GM12878 (cell line): ENCODE measurements around the gene AHCY. TPM values are rescaled to one million over a fixed set of nuclear protein-coding genes. Genes with fewer than 3 reads are reported as not detected.

Experiments used
- ATAC-seq: fragments of 200-7000 bp; cut with Tn5 transposase; 3 replicates; pipeline ENCODE4 v1.9.1; 2020; ENCODE audit warnings: mild to moderate bottlenecking, moderate library complexity
- BruUV-seq: library from RNA; stranded (reverse); fragments of 400-500 nt; replicated peaks from 2 replicates; lab custom pipeline; 2021; lab: Mats Ljungman, UMichigan
- CTCF ChIA-PET: fragments of 300-600 bp; sonication (Branson Sonifier 250); formaldehyde crosslinking; extraction: SDS; loops from one replicate; lab custom pipeline; 2021; ENCODE audit warnings: inconsistent platforms; lab: Yijun Ruan, JAX
- POLR2A ChIA-PET: fragments of 350-600 bp; formaldehyde crosslinking; extraction: SDS; loops from one replicate; lab custom pipeline; 2021; ENCODE audit warnings: inconsistent platforms; lab: Charles Lee
- RAD21 ChIA-PET: fragments of 300-600 bp; sonication (Branson Sonifier 250); formaldehyde crosslinking; loops from one replicate; lab custom pipeline; 2023; ENCODE audit warnings: antibody characterized with exemption; ENCODE audit not compliant: unreplicated experiment; lab: Charles Lee
- SMC1A ChIA-PET: fragments of 300-600 bp; sonication (Branson Sonifier 250); formaldehyde crosslinking; loops from one replicate; lab custom pipeline; 2023; ENCODE audit not compliant: unreplicated experiment, uncharacterized antibody; lab: Charles Lee
- DNase-seq: peaks from one replicate; pipeline ENCODE4 v3.0.0-alpha.2; 2011; ENCODE audit warnings: low read depth, low spot score
- FAIRE-seq: peaks from 3 replicates; lab custom pipeline; 2011; peaks lifted over from hg19 to GRCh38; lab: Jason Lieb, UNC
- H2AFZ ChIP-seq: 2 replicates; pipeline ENCODE4 v1.6.0; 2011; ENCODE audit warnings: low read depth, low read length, control low read depth; ENCODE audit not compliant: control insufficient read depth
- H3K27ac ChIP-seq: 2 replicates; pipeline ENCODE4 v1.5.1; 2011; ENCODE audit warnings: control low read depth; ENCODE audit not compliant: control insufficient read depth, insufficient read depth
- H3K27me3 ChIP-seq, 2 experiments: replicated peaks in 1 of 2; 2 replicates each; pipeline versions ENCODE4 v1.6.0 to v1.6.1; 2011; ENCODE audit warnings: low read length in 1 of 2; ENCODE audit not compliant: control insufficient read depth in 2 of 2, insufficient read depth in 2 of 2
- H3K36me3 ChIP-seq, 2 experiments: 2 replicates each; pipeline ENCODE4 v1.5.1; 2011; ENCODE audit warnings: low read length in 1 of 2; ENCODE audit not compliant: control insufficient read depth in 2 of 2, insufficient read depth in 2 of 2
- H3K4me1 ChIP-seq: 2 replicates; pipeline ENCODE4 v1.6.1; 2011; ENCODE audit warnings: mild to moderate bottlenecking, low read length, moderate library complexity, mixed read lengths; ENCODE audit not compliant: control insufficient read depth, insufficient read depth
- H3K4me2 ChIP-seq: 2 replicates; pipeline ENCODE4 v1.6.0; 2011; ENCODE audit warnings: control low read depth; ENCODE audit not compliant: control insufficient read depth, insufficient read depth
- H3K4me3 ChIP-seq: fragments of 200-600 bp; sonication (generic); 2 replicates; pipeline ENCODE4 v1.5.1; 2016
- H3K79me2 ChIP-seq: 2 replicates; pipeline ENCODE4 v1.6.0; 2011; ENCODE audit warnings: low read length; ENCODE audit not compliant: control insufficient read depth, insufficient read depth
- H3K9ac ChIP-seq: 2 replicates; pipeline ENCODE4 v1.8.0; 2011; ENCODE audit warnings: low read length, control low read depth, mixed read lengths; ENCODE audit not compliant: control insufficient read depth, insufficient read depth
- H3K9me3 ChIP-seq: replicated peaks from 3 replicates; pipeline ENCODE4 v1.5.1; 2011; ENCODE audit warnings: mild to moderate bottlenecking, low read length; ENCODE audit not compliant: control insufficient read depth, insufficient read depth
- H4K20me1 ChIP-seq: 2 replicates; pipeline ENCODE4 v1.6.0; 2011; ENCODE audit not compliant: control insufficient read depth, insufficient read depth
- BHLHE40 ChIP-seq, 2 experiments: fragments of 450-650 bp in 1 of 2; IDR thresholded peaks; 2 replicates each; pipeline ENCODE4 v1.6.1; 2011 to 2017; ENCODE audit warnings: low read depth in 2 of 2, borderline replicate concordance in 1 of 2, improper control_type of control experiment in 1 of 2, low read length in 1 of 2, mild to moderate bottlenecking in 1 of 2
- CBX5 ChIP-seq: sonication (generic); IDR thresholded peaks from 2 replicates; pipeline ENCODE4 v1.6.1; 2016; ENCODE audit warnings: low read depth, moderate library complexity, mild to moderate bottlenecking, inconsistent platforms
- CHD2 ChIP-seq: IDR thresholded peaks from 2 replicates; pipeline ENCODE4 v1.6.1; 2011; ENCODE audit warnings: low read depth, low read length, improper control_type of control experiment, borderline replicate concordance
- EZH2 ChIP-seq: IDR thresholded peaks from 2 replicates; pipeline ENCODE4 v1.6.1; 2012; ENCODE audit warnings: low read depth, mild to moderate bottlenecking, control low read depth, inconsistent platforms, low read length, borderline replicate concordance; ENCODE audit not compliant: control insufficient read depth
- LARP7 ChIP-seq: fragments of 450-650 bp; IDR thresholded peaks from 2 replicates; pipeline ENCODE4 v1.6.1; 2017; ENCODE audit warnings: mild to moderate bottlenecking
- RAD51 ChIP-seq: fragments of 450-650 bp; IDR thresholded peaks from 2 replicates; pipeline ENCODE4 v1.6.1; 2016; ENCODE audit warnings: moderate library complexity, mild to moderate bottlenecking, inconsistent platforms
- RUNX3 ChIP-seq: IDR thresholded peaks from 2 replicates; pipeline ENCODE4 v1.6.1; 2012; ENCODE audit warnings: low read length, inconsistent platforms
- SMARCA5 ChIP-seq: fragments of 450-650 bp; IDR thresholded peaks from 2 replicates; pipeline ENCODE4 v1.6.1; 2017; ENCODE audit warnings: mild to moderate bottlenecking
- ZNF207 ChIP-seq: fragments of 450-650 bp; IDR thresholded peaks from 2 replicates; pipeline ENCODE4 v1.6.1; 2014; ENCODE audit warnings: antibody characterized with exemption, mild to moderate bottlenecking, borderline replicate concordance
- WGBS: methylation state at CpG from one replicate; pipeline ENCODE4 v1.1.6; 2016; ENCODE audit warnings: low lambda C conversion rate; ENCODE audit not compliant: insufficient replicate concordance, insufficient coverage; ENCODE audit errors: missing lambda C conversion rate; 5-methylcytosine and 5-hydroxymethylcytosine counted together
- in situ Hi-C: fragments of 300-500 bp; cut with MboI; formaldehyde crosslinking; loops from 9 replicates; pipeline ENCODE4 v1.14.3; 2018; ENCODE audit warnings: mixed read lengths
- intact Hi-C: fragments of 100-400 bp; cut with micrococcal nuclease; formaldehyde crosslinking; loops from one replicate; pipeline ENCODE4 v1.14.2; 2022; ENCODE audit not compliant: unreplicated experiment
- polyA plus RNA-seq, 11 experiments: library from polyadenylated mRNA; depleted of rRNA in 4 of 11; unstranded in 6 of 11; stranded (reverse) in 5 of 11; fragments of >200 nt; fragmentation: Nextera tagmentation in 4 of 11; fragmentation: Illumina TruSeq in 1 of 11; extraction: Ambion mirVana in 4 of 11; extraction: Trizol in 1 of 11; gene quantifications; 1 replicate in 1 of 11; 2 replicates in 10 of 11; pipeline versions ENCODE4 v1.2.1 to v1.2.3, GENCODE V29; 2011 to 2016; ENCODE audit warnings: inconsistent platforms in 2 of 11, missing spikeins in 2 of 11, low read depth in 1 of 11
- total RNA-seq, 4 experiments: library from RNA; depleted of rRNA in 3 of 4; stranded (reverse); fragments of >200 nt in 3 of 4; fragmentation: Illumina TruSeq in 1 of 4; extraction: Trizol in 1 of 4; gene quantifications; 2 replicates each; pipeline versions ENCODE4 v1.2.1 to v1.2.3, GENCODE V29; 2013 to 2021
- TF ChIP-seq, protein P1 (sequence below): fragments of 450-650 bp; IDR thresholded peaks from 2 replicates; pipeline ENCODE4 v1.6.1; 2016; ENCODE audit warnings: mild to moderate bottlenecking

AHCY gene
- total and polyA plus RNA-seq, 10 of the 15 experiments (the other 5 are each of a cell fraction or from before 2014, with no cell fraction given), result 84.9 to 223 (median 181) TPM

DNA sequence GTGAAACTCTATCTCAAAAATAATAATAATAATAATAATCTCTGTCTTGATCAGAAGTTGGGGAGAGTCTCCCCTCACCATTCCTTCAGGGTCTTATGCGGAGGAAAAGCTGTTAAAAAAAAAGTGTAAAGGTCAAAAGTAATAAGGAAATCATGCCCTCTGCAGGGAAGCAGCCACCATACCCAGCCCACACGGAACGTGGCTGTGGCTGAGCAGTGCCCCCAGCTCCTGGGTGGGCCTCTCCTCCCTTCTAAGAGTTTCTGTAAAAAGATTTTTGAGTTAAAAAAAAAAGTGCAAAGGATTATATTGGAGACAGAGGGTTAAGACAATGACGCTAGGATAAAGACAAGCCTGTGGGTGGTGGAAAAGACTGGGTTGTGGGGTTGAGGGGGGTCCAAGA, 30.6 kb upstream of the AHCY start:
- FAIRE-seq (no peak), ATAC-seq (no peak), DNase-seq (no peak)
- Histone ChIP-seq H3K27me3 (no peaks in the 10 kb centered on the region), H3K4me1 (peaks cover 6% of the 10 kb centered on the region), H4K20me1 (no peaks in the 10 kb centered on the region), H3K4me3 (no peak overlapping the region), H3K79me2 (no peaks in the 10 kb centered on the region), H3K36me3 (no peaks in the 10 kb centered on the region), H3K9me3 (no peaks in the 10 kb centered on the region), H2AFZ (no peak overlapping the region), H3K9ac (no peak overlapping the region), H3K27ac (no peak overlapping the region), H3K4me2 (no peak overlapping the region)
- 84% methylated on average over 4 of the region's 4 CpGs for WGBS
- intact Hi-C loops, result no loop called here
- ChIA-PET POLR2A (no interaction called here), CTCF (interaction anchor here (0.7 to 7.7 kb wide), 2 partner anchors 10 to 20 kb away, joined by 4 to 54 read pairs; no protein-coding TSS in a partner anchor), RAD21 (interaction anchor here (1.0 to 2.6 kb wide), 2 partner anchors 21 to 32 kb away, joined by 3 to 17 read pairs; no protein-coding TSS in a partner anchor), SMC1A (interaction anchor here (0.9 to 1.7 kb wide), 2 partner anchors 21 to 104 kb away, joined by 3 to 6 read pairs; no protein-coding TSS in a partner anchor)
- in situ Hi-C loops, result no loop called here
- TF ChIP-seq ZNF207 (no peak), RUNX3 (no peak), RAD51 (no peak), EZH2 (no peak), LARP7 (no peak), CBX5 (no peak), BHLHE40 (IDR thresholded peaks at IDR 0.05; ENCODE audit: borderline replicate concordance in 1 of 2, low read depth in 2 of 2, low read length in 1 of 2) (no peak), CHD2 (no peak), SMARCA5 (no peak)
- TF ChIP-seq, protein P1, sequence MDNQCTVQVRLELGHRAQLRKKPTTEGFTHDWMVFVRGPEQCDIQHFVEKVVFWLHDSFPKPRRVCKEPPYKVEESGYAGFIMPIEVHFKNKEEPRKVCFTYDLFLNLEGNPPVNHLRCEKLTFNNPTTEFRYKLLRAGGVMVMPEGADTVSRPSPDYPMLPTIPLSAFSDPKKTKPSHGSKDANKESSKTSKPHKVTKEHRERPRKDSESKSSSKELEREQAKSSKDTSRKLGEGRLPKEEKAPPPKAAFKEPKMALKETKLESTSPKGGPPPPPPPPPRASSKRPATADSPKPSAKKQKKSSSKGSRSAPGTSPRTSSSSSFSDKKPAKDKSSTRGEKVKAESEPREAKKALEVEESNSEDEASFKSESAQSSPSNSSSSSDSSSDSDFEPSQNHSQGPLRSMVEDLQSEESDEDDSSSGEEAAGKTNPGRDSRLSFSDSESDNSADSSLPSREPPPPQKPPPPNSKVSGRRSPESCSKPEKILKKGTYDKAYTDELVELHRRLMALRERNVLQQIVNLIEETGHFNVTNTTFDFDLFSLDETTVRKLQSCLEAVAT, result no peak
- no TSS peak for BruUV-seq
